Epithelial cell of proximal tubule (primary cell): Measurements from ENCODE around the gene CASP10. TPM values are rescaled to one million over a fixed set of nuclear protein-coding genes. Genes with fewer than 3 reads are reported as not detected.
"Not testable (repeated sequence)": the region's sequence is repeated elsewhere in the genome, so short reads cannot be mapped to it uniquely, and the experiment has no call there.

Experiments used
- DNase-seq: peaks from one replicate; pipeline ENCODE4 v3.0.0-alpha.2; 2011; ENCODE audit warnings: low read depth
- H3K4me3 ChIP-seq: 2 replicates; pipeline ENCODE4 v1.5.1; 2011; ENCODE audit warnings: low read depth, mild to moderate bottlenecking, low read length
- total RNA-seq: library from RNA; depleted of rRNA; stranded (reverse); fragments of >200 nt; gene quantifications from 2 replicates; pipeline ENCODE4 v1.2.3, GENCODE V29; 2015
- TF ChIP-seq, protein P1 (sequence below): conservative IDR thresholded peaks from 2 replicates; pipeline ENCODE4 v1.5.1; 2012; ENCODE audit warnings: low read depth, mild to moderate bottlenecking, low read length

The CASP10 gene, protein sequence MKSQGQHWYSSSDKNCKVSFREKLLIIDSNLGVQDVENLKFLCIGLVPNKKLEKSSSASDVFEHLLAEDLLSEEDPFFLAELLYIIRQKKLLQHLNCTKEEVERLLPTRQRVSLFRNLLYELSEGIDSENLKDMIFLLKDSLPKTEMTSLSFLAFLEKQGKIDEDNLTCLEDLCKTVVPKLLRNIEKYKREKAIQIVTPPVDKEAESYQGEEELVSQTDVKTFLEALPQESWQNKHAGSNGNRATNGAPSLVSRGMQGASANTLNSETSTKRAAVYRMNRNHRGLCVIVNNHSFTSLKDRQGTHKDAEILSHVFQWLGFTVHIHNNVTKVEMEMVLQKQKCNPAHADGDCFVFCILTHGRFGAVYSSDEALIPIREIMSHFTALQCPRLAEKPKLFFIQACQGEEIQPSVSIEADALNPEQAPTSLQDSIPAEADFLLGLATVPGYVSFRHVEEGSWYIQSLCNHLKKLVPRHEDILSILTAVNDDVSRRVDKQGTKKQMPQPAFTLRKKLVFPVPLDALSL
- 1.1 and 3.8 TPM in 2 replicates for total RNA-seq

DNA sequence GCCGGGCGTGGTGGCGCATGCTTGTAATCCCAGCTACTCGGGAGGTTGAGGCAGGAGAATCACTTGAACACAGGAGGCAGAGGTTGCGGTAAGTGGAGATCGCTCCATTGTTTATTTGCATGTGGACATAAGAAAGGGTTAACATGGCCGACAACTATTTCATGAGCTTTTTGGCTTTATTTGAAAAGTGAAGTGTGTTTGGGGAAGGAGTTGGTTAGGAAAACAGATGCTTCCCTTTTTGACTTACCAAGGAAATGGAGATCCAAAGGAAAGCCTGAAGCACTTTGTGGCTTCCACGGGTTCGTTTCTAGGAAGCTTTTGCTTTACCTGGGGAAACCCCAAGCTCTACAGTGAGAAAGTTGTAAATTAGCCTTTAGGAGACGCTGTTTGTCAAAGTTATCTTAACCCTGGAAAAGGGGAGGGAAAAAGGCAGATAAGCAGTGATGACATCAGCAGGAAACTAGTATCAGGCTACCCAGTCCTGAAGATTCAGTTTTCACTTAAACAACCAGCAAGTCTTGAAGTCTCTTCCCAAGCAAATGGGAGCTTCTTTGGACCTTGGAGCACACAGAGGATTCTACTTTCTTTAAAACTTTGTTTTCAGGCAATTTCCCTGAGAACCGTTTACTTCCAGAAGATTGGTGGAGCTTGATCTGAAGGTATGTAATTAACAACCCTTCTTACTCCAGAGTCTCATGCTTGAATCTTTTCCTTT lies at the start of gene CASP10:
TSS of gene CASP10 (plus strand) at position 492 of the 715 bp plus-strand sequence. CDS start 2,637 bp downstream, outside the sequence.
- H3K4me3 ChIP-seq = peak within 1 kb of the TSS; percentile 69
- TF ChIP-seq, protein P1, sequence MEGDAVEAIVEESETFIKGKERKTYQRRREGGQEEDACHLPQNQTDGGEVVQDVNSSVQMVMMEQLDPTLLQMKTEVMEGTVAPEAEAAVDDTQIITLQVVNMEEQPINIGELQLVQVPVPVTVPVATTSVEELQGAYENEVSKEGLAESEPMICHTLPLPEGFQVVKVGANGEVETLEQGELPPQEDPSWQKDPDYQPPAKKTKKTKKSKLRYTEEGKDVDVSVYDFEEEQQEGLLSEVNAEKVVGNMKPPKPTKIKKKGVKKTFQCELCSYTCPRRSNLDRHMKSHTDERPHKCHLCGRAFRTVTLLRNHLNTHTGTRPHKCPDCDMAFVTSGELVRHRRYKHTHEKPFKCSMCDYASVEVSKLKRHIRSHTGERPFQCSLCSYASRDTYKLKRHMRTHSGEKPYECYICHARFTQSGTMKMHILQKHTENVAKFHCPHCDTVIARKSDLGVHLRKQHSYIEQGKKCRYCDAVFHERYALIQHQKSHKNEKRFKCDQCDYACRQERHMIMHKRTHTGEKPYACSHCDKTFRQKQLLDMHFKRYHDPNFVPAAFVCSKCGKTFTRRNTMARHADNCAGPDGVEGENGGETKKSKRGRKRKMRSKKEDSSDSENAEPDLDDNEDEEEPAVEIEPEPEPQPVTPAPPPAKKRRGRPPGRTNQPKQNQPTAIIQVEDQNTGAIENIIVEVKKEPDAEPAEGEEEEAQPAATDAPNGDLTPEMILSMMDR = peak; percentile 70
- DNase-seq = peak; percentile 89

DNA sequence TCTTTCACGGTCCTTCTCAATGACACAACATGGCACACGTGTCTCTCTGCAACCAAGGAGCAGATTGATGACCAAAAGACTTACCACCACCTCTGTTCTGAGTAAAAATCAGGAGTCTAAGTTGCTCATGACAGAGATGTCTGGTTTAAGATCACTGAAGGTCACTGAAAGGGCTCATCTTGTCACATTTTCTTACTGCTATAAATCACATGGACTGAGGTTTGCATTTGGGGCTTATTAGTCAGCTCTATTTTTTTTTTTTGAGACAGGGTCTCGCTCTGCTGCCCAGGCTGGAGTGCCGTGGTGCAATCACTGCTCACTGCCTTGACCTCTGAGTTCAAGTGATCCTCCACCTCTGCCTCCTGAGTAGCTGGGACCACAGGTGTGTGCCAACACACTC lies 47.6 kb upstream of the CASP10 start:
- no peak overlapping the region for H3K4me3 ChIP-seq
- DNase-seq = peak; percentile 85
- TF ChIP-seq, protein P1 = no peak

DNA sequence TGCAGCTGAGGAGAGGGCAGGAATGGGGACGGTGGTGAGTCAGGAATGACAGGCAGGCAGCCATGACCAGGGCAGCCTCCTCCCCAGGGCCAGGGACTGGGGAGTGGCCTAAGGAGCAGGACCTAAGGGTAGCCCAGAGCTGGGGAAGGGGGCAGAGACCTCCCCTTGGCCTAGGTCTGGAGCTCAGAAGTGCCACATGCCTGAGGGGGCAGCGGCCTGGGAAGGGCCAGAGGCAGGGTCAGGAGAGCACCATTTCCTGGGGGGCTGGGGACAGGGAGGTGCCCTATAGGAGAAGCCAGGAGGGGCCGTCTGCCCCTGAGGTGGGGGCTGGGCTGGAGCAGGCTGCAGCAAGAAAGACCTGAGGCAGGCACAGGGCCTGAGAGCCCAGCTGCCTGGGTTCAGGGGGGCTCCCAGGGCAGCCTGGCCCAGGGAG lies 46.0 kb upstream of the CASP10 start:
- TF ChIP-seq, protein P1 = no peak
- no peak for DNase-seq
- H3K4me3 ChIP-seq = no peak overlapping the region

DNA sequence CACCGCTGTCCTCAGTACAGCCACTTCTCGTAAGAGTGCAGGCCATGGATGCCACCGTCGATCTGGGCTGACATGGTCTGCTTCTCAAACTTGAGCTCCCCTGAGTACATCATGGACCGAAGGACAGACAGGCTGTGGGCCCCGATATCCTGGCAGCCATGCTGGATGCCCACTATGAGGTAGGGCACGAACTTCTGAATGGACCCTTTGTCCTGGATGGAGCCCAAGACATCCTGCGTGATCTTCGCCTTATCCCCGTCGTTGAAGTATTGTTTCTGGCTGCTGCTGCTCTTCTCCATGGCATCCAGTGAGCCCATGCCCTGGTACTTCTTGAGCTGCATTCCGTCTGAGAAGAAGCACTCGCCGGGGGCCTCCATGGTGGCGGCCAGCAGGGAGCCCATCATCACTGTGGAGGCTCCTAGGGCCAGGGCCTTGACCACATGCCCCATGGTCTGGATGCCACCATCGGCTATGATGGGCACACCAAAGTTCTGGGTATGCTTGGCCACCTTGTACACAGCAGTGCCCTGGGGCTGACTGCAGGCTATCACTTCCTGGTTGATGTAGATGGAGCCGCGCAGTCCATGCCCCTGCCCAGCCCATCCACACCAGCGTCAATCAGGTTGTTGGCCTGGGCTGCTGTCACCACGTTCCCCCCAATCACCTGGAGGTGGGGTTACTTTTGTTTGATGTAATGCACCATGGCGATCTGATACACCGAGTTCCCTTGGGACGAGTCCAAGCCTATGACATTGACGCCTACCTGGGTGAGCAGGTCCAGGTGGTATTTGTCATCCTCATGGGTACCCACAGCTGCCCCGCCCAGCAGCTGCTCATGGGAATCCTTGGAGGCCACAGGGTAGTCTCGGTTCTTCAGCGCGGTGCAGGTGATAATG lies 45.2 kb upstream of the CASP10 start:
- no peak overlapping the region for H3K4me3 ChIP-seq
- TF ChIP-seq, protein P1 = no peak
- DNase-seq = no peak

DNA sequence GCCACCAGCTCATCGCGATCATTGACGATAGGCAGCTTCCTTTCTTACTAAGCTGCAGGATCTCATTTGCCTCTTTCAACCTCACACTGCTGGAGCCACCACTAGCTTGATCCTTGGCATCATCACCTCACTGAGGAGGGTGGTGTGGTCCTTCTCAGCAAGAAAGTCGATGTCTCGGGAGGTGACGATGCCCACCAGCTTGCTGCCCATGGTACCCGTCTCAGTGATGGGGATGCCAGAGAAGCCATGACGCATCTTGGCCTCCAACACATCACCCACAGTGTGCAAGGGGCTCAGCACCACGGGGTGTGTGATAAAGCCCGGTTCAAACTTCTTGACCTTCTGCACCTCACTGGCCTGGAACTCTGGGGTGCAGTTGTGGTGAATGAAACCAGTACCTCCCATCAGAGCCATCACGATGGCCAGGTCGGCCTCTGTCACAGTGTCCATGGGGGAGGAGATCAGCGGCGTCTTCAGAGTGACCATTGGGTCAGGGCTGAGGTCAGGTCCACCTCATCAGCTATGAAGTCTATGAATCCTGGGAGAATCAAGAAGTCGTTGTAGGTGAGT lies 44.5 kb upstream of the CASP10 start:
- TF ChIP-seq, protein P1 = no peak
- no peak for DNase-seq
- no peak overlapping the region for H3K4me3 ChIP-seq

DNA sequence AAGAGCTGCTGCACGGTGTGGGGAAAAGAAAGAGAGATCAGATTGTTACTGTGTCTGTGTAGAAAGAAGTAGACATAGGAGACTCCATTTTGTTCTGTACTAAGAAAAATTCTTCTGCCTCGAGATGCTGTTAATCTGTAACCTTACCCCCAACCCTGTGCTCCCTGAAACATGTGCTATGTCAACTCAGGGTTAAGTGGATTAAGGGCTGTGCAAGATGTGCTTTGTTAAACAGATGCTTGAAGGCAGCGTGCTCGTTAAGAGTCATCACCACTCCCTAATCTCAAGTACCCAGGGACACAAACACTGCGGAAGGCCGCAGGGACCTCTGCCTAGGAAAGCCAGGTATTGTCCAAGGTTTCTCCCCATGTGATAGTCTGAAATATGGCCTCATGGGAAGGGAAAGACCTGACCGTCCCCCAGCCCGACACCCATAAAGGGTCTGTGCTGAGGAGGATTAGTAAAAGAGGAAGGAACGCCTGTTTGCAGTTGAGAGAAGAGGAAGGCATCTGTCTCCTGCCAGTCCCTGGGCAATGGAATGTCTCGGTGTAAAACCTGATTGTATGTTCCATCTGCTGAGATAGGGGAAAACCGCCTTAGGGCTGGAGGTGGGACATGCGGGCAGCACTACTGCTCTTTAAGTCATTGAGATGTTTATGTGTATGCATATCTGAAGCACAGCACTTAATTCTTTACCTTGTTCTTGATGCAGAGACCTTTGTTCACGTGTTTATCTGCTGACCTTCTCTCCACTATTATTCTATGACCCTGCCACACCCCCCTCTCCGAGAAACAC lies 43.8 kb upstream of the CASP10 start:
- not testable (repeated sequence) for H3K4me3 ChIP-seq, DNase-seq
